ENCODE data around the gene LHFPL2.
"Not testable (repeated sequence)": the region's sequence is repeated elsewhere in the genome, so short reads cannot be mapped to it uniquely, and the experiment has no call there.

LHFPL2 gene

GRCh38 chr5:78690253-78690972, 41.8 kb upstream of the LHFPL2 start:
- no peaks in the 10 kb centered on the region for H3K27me3 ChIP-seq
- H3K36me3 ChIP-seq = no peaks in the 10 kb centered on the region
- no peaks in the 10 kb centered on the region for H3K9me3 ChIP-seq
- H3K27ac ChIP-seq = no peak overlapping the region
- no peak for TF ChIP-seq CTCF (IDR thresholded peaks at IDR 0.05)
- no peak overlapping the region for H3K4me3 ChIP-seq (ENCODE audit: low read depth in 1 of 2, low read length in 1 of 2)
- no peaks in the 10 kb centered on the region for H3K4me1 ChIP-seq (ENCODE audit: control insufficient read depth in 1 of 2, insufficient read depth in 1 of 2, low read depth in 1 of 2, low read length in 1 of 2)

- Histone ChIP-seq H3K27ac (no peak overlapping the region), H3K36me3 (no peaks in the 10 kb centered on the region), H3K4me3 (ENCODE audit: low read depth in 1 of 2, low read length in 1 of 2) (no peak overlapping the region), H3K9me3 (no peaks in the 10 kb centered on the region), H3K4me1 (ENCODE audit: control insufficient read depth in 1 of 2, insufficient read depth in 1 of 2, low read depth in 1 of 2, low read length in 1 of 2) (no peaks in the 10 kb centered on the region), H3K27me3 (no peaks in the 10 kb centered on the region)
- no peak for TF ChIP-seq CTCF (IDR thresholded peaks at IDR 0.05)
Measured at GRCh38 chr5:78689540-78690252, 41.1 kb upstream of the LHFPL2 start.

GRCh38 chr5:78687514-78687913, 38.9 kb upstream of the LHFPL2 start:
- not testable (repeated sequence) for H3K4me3 ChIP-seq (ENCODE audit: low read depth in 1 of 2, low read length in 1 of 2); H3K27ac ChIP-seq; H3K27me3 ChIP-seq; H3K36me3 ChIP-seq; H3K9me3 ChIP-seq; H3K4me1 ChIP-seq (ENCODE audit: control insufficient read depth in 1 of 2, insufficient read depth in 1 of 2, low read depth in 1 of 2, low read length in 1 of 2)

- not testable (repeated sequence) for H3K9me3 ChIP-seq; H3K27me3 ChIP-seq; H3K4me3 ChIP-seq (ENCODE audit: low read depth in 1 of 2, low read length in 1 of 2)
Measured at GRCh38 chr5:78683905-78684304, 35.3 kb upstream of the LHFPL2 start.

GRCh38 chr5:78679905-78680304, 31.3 kb upstream of the LHFPL2 start:
- TF ChIP-seq CTCF (IDR thresholded peaks at IDR 0.05) = no peak
- Histone ChIP-seq H3K36me3 (no peaks in the 10 kb centered on the region), H3K27ac (no peak overlapping the region), H3K4me3 (ENCODE audit: low read depth in 1 of 2, low read length in 1 of 2) (no peak overlapping the region), H3K4me1 (ENCODE audit: control insufficient read depth in 1 of 2, insufficient read depth in 1 of 2, low read depth in 1 of 2, low read length in 1 of 2) (no peaks in the 10 kb centered on the region), H3K27me3 (no peaks in the 10 kb centered on the region), H3K9me3 (no peaks in the 10 kb centered on the region)

More at GRCh38 chr5:78683905-78684304, 35.3 kb upstream of the LHFPL2 start:
- H3K36me3 ChIP-seq; H3K27ac ChIP-seq; H3K4me1 ChIP-seq (ENCODE audit: control insufficient read depth in 1 of 2, insufficient read depth in 1 of 2, low read depth in 1 of 2, low read length in 1 of 2): not testable (repeated sequence)

GRCh38 chr5:78677777-78678668, 29.5 kb upstream of the LHFPL2 start:
- Histone ChIP-seq H3K4me1 (ENCODE audit: control insufficient read depth in 1 of 2, insufficient read depth in 1 of 2, low read depth in 1 of 2, low read length in 1 of 2) (no peaks in the 10 kb centered on the region), H3K9me3 (no peaks in the 10 kb centered on the region), H3K4me3 (ENCODE audit: low read depth in 1 of 2, low read length in 1 of 2) (no peak overlapping the region), H3K27ac (no peak overlapping the region), H3K27me3 (no peaks in the 10 kb centered on the region), H3K36me3 (no peaks in the 10 kb centered on the region)
- TF ChIP-seq CTCF (IDR thresholded peaks at IDR 0.05) = no peak
